H1 (cell line): ENCODE measurements around the gene MCM3AP.

Experiments
- ASH2L ChIP-seq: fragments of 200-600, 300-600 bp; sonication (generic); IDR thresholded peaks from one replicate; pipeline ENCODE4 v1.7.1; 2017; ENCODE audit warnings: low read length
- BACH1 ChIP-seq: IDR thresholded peaks from 2 replicates; pipeline ENCODE4 v1.6.1; 2012; ENCODE audit warnings: low read length, improper control_type of control experiment
- CBX8 ChIP-seq: fragments of 300-800, 300-1000 bp; sonication (generic); IDR thresholded peaks from 2 replicates; pipeline ENCODE4 v1.7.1; 2016; ENCODE audit warnings: low read depth, low read length, borderline replicate concordance
- CREB1 ChIP-seq: IDR thresholded peaks from 2 replicates; pipeline ENCODE4 v1.6.1; 2012; ENCODE audit warnings: inconsistent platforms
- EZH2 ChIP-seq: fragments of 200-600 bp; sonication (generic); IDR thresholded peaks from 2 replicates; pipeline ENCODE4 v1.7.1; 2012; ENCODE audit warnings: low read depth, mild to moderate bottlenecking, moderate library complexity, low read length, inconsistent platforms; ENCODE audit not compliant: severe bottlenecking
- POLR2A ChIP-seq, 2 experiments: IDR thresholded peaks; 1 replicate in 1 of 2; 2 replicates in 1 of 2; pipeline ENCODE4 v1.6.1; 2011; ENCODE audit warnings: low read depth in 2 of 2, low read length in 2 of 2, mild to moderate bottlenecking in 2 of 2; ENCODE audit errors: control extremely low read depth in 1 of 2
- POLR2AphosphoS5 ChIP-seq: IDR thresholded peaks from 2 replicates; pipeline ENCODE4 v1.6.1; 2011; ENCODE audit warnings: low read depth, low read length
- POU5F1 ChIP-seq: IDR thresholded peaks from 2 replicates; pipeline ENCODE4 v1.6.1; 2011; ENCODE audit warnings: low read depth, mild to moderate bottlenecking, low read length, moderate library complexity
- RAD21 ChIP-seq, 2 experiments: IDR thresholded peaks in 1 of 2; conservative IDR thresholded peaks in 1 of 2; 2 replicates each; pipeline ENCODE4 v1.6.1; 2011; ENCODE audit warnings: low read depth in 2 of 2, low read length in 2 of 2, improper control_type of control experiment in 1 of 2, inconsistent platforms in 1 of 2, mild to moderate bottlenecking in 1 of 2, moderate library complexity in 1 of 2
- SP1 ChIP-seq: IDR thresholded peaks from 2 replicates; pipeline ENCODE4 v1.6.1; 2011; ENCODE audit warnings: low read depth, low read length
- SP2 ChIP-seq: IDR thresholded peaks from 2 replicates; pipeline ENCODE4 v1.6.1; 2012; ENCODE audit warnings: mild to moderate bottlenecking, low read length, inconsistent platforms
- TF ChIP-seq, protein P1 (sequence below), 3 experiments: IDR thresholded peaks; 1 replicate in 2 of 3; 2 replicates in 1 of 3; pipeline versions ENCODE4 v1.5.1 to v1.6.1; 2011; ENCODE audit warnings: low read length in 3 of 3, mild to moderate bottlenecking in 3 of 3, inconsistent platforms in 2 of 3, low read depth in 1 of 3, moderate library complexity in 1 of 3; ENCODE audit not compliant: insufficient read depth in 1 of 3; ENCODE audit errors: control extremely low read depth in 1 of 3
- TF ChIP-seq, protein P2 (sequence below): IDR thresholded peaks from 2 replicates; pipeline ENCODE4 v1.6.1; 2012; ENCODE audit warnings: inconsistent platforms

DNA sequence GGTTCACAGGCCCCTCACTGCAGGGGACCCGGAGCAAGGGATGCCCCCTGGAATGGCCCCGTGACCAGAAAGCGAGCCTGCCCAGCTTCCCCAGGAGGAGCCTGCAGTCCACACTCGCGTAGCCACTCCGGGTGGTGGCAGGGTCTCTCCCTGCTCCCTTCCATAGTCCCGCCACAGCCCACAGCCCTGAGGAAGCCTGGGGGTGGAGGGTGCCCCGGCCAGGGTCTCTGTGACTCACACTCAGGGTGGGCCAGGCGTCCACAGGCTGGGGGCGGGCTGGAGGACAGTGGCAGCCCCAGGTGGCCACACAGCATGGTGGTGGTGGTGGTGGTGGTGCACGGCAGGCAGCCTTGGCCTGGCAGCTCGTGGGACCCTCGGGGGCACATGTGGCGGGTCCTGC is 16.3 kb upstream of the MCM3AP start:
- no peak for TF ChIP-seq SP2
- TF ChIP-seq CREB1, result no peak
- no peak for TF ChIP-seq ASH2L
- TF ChIP-seq BACH1, result no peak
- no peak for TF ChIP-seq RAD21 (IDR thresholded peaks at IDR 0.05 in 1 of 2, conservative IDR thresholded peaks at IDR 0.05 in 1 of 2; ENCODE audit: low read depth in 2 of 2, low read length in 2 of 2)
- TF ChIP-seq, protein P1, sequence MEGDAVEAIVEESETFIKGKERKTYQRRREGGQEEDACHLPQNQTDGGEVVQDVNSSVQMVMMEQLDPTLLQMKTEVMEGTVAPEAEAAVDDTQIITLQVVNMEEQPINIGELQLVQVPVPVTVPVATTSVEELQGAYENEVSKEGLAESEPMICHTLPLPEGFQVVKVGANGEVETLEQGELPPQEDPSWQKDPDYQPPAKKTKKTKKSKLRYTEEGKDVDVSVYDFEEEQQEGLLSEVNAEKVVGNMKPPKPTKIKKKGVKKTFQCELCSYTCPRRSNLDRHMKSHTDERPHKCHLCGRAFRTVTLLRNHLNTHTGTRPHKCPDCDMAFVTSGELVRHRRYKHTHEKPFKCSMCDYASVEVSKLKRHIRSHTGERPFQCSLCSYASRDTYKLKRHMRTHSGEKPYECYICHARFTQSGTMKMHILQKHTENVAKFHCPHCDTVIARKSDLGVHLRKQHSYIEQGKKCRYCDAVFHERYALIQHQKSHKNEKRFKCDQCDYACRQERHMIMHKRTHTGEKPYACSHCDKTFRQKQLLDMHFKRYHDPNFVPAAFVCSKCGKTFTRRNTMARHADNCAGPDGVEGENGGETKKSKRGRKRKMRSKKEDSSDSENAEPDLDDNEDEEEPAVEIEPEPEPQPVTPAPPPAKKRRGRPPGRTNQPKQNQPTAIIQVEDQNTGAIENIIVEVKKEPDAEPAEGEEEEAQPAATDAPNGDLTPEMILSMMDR (IDR thresholded peaks at IDR 0.05; ENCODE audit: control extremely low read depth in 1 of 3, insufficient read depth in 1 of 3, low read depth in 1 of 3, low read length in 3 of 3), result no peak
- no peak for TF ChIP-seq POU5F1
- TF ChIP-seq SP1, result no peak
- no peak for TF ChIP-seq POLR2A (IDR thresholded peaks at IDR 0.05; ENCODE audit: control extremely low read depth in 1 of 2, low read depth in 2 of 2, low read length in 2 of 2)
- TF ChIP-seq EZH2, result no peak
- TF ChIP-seq, protein P2, sequence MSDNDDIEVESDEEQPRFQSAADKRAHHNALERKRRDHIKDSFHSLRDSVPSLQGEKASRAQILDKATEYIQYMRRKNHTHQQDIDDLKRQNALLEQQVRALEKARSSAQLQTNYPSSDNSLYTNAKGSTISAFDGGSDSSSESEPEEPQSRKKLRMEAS, result no peak
- TF ChIP-seq CBX8, result no peak
- TF ChIP-seq POLR2AphosphoS5, result no peak
